Measurements from ENCODE around the gene ARMC8.

ARMC8 gene

GRCh38 chr3:138173769-138174420, 13.2 kb upstream of the ARMC8 start:
- 73 to 74% methylated on average over 12 to 13 of the region's 13 CpGs for WGBS, 2 experiments
- Histone ChIP-seq H3K36me3 (ENCODE audit: control insufficient read depth, insufficient read depth, low read length) (peaks cover 3% of the 10 kb centered on the region), H3K4me3 (ENCODE audit: insufficient read depth, low read depth, low read length) (peak overlapping the region; percentile 85), H3K4me1 (ENCODE audit: control insufficient read depth, insufficient read depth, low read length) (no peaks in the 10 kb centered on the region), H3K27me3 (ENCODE audit: control insufficient read depth, insufficient read depth, low read length, poor library complexity, severe bottlenecking) (no peaks in the 10 kb centered on the region), H3K27ac (ENCODE audit: insufficient read depth, low read depth, low read length, poor library complexity, severe bottlenecking) (peak overlapping the region; percentile 50), H3K9me3 (ENCODE audit: control insufficient read depth, low read length) (no peaks in the 10 kb centered on the region)

- H3K4me1 ChIP-seq (ENCODE audit: control insufficient read depth, insufficient read depth, low read length): no peaks in the 10 kb centered on the region
- peaks cover 3% of the 10 kb centered on the region for H3K36me3 ChIP-seq (ENCODE audit: control insufficient read depth, insufficient read depth, low read length)
- 0 to 1% methylated on average over 37 to 38 of the region's 38 CpGs for WGBS, 2 experiments
- no peaks in the 10 kb centered on the region for H3K9me3 ChIP-seq (ENCODE audit: control insufficient read depth, low read length)
- H3K27me3 ChIP-seq (ENCODE audit: control insufficient read depth, insufficient read depth, low read length, poor library complexity, severe bottlenecking): no peaks in the 10 kb centered on the region
- H3K4me3 ChIP-seq (ENCODE audit: insufficient read depth, low read depth, low read length): peak within 1 kb of the TSS; percentile 85
- peak within 1 kb of the TSS; percentile 50 for H3K27ac ChIP-seq (ENCODE audit: insufficient read depth, low read depth, low read length, poor library complexity, severe bottlenecking)
Observed at GRCh38 chr3:138174421-138175131, 12.5 kb upstream of the ARMC8 start, which contains the start of gene DBR1. DBR1 (minus strand) TSS chr3:138174921; CDS start chr3:138174795, 126 bp downstream.

GRCh38 chr3:138180375-138181029, 6.6 kb upstream of the ARMC8 start:
- Histone ChIP-seq H3K27me3 (ENCODE audit: control insufficient read depth, insufficient read depth, low read length, poor library complexity, severe bottlenecking) (peaks cover 16% of the 10 kb centered on the region), H3K27ac (ENCODE audit: insufficient read depth, low read depth, low read length, poor library complexity, severe bottlenecking) (no peak overlapping the region), H3K36me3 (ENCODE audit: control insufficient read depth, insufficient read depth, low read length) (no peaks in the 10 kb centered on the region), H3K4me3 (ENCODE audit: insufficient read depth, low read depth, low read length) (no peak overlapping the region), H3K4me1 (ENCODE audit: control insufficient read depth, insufficient read depth, low read length) (no peaks in the 10 kb centered on the region), H3K9me3 (ENCODE audit: control insufficient read depth, low read length) (no peaks in the 10 kb centered on the region)
- WGBS, 2 experiments: 17% methylated on average over 1 of the region's 2 CpGs

DNA sequence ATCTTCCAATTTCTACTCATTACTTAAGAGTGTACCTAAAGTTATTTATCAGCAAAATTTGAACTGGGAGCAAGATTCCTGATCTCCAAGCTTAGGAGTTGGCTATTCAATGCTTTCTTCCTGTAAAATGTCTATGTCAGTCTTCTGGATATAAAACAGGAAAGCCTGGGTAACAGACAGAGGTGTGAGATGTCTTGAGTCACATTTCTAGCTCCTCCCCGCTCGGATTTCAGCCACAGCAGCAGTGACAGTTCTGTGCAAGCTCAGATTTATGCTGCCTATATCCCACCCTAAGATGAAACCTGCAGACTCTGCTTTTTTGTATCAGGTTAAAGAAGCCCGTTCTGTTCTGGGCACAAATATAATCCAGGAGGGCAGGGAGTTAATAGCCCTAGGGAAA, 2.1 kb upstream of the ARMC8 start:
- H3K4me1 ChIP-seq (ENCODE audit: control insufficient read depth, insufficient read depth, low read length): peaks cover 6% of the 10 kb centered on the region
- H3K4me3 ChIP-seq (ENCODE audit: insufficient read depth, low read depth, low read length): no peak overlapping the region
- peaks cover 28% of the 10 kb centered on the region for H3K27me3 ChIP-seq (ENCODE audit: control insufficient read depth, insufficient read depth, low read length, poor library complexity, severe bottlenecking)
- WGBS, 2 experiments: 68 to 74% methylated on average over 3 of the region's 3 CpGs
- no peak overlapping the region for H3K27ac ChIP-seq (ENCODE audit: insufficient read depth, low read depth, low read length, poor library complexity, severe bottlenecking)
- H3K9me3 ChIP-seq (ENCODE audit: control insufficient read depth, low read length): no peaks in the 10 kb centered on the region
- H3K36me3 ChIP-seq (ENCODE audit: control insufficient read depth, insufficient read depth, low read length): no peaks in the 10 kb centered on the region

- peaks cover 6% of the 10 kb centered on the region for H3K4me1 ChIP-seq (ENCODE audit: control insufficient read depth, insufficient read depth, low read length)
- no peak overlapping the region for H3K27ac ChIP-seq (ENCODE audit: insufficient read depth, low read depth, low read length, poor library complexity, severe bottlenecking)
- no peak overlapping the region for H3K4me3 ChIP-seq (ENCODE audit: insufficient read depth, low read depth, low read length)
- H3K36me3 ChIP-seq (ENCODE audit: control insufficient read depth, insufficient read depth, low read length): no peaks in the 10 kb centered on the region
- peaks cover 28% of the 10 kb centered on the region for H3K27me3 ChIP-seq (ENCODE audit: control insufficient read depth, insufficient read depth, low read length, poor library complexity, severe bottlenecking)
- H3K9me3 ChIP-seq (ENCODE audit: control insufficient read depth, low read length): no peaks in the 10 kb centered on the region
- 59 to 67% methylated on average over 1 to 2 of the region's 2 CpGs for WGBS, 2 experiments
Observed at GRCh38 chr3:138186221-138186620, 880 bp upstream of the ARMC8 start.

DNA sequence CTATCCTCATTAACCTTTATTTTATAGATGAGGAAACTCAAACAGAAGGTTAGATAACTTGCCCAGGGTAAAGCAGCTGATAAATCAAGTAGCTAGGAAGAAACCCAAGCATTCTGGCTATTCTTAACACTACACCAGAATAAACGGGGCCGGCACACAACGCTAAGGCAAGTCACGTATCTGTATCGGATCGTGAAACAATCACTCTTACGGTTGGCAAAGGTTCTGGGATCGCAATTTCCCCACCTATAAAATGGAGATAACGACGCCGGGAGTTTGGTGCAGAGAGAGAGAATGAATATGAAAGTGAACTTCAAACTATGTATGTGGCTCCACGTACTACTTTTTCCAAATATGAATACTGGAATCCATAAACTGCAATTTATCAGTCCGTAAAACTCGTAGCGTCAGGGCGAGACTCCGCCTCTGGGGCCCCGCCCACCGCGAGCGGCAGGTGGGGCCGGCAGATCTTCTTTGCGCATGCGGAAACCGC, 252 bp upstream of the ARMC8 start:
- Histone ChIP-seq H3K27me3 (ENCODE audit: control insufficient read depth, insufficient read depth, low read length, poor library complexity, severe bottlenecking) (peaks cover 26% of the 10 kb centered on the region), H3K27ac (ENCODE audit: insufficient read depth, low read depth, low read length, poor library complexity, severe bottlenecking) (peak overlapping the region; percentile 85), H3K36me3 (ENCODE audit: control insufficient read depth, insufficient read depth, low read length) (peaks cover 5% of the 10 kb centered on the region), H3K4me1 (ENCODE audit: control insufficient read depth, insufficient read depth, low read length) (peaks cover 6% of the 10 kb centered on the region), H3K9me3 (ENCODE audit: control insufficient read depth, low read length) (no peaks in the 10 kb centered on the region), H3K4me3 (ENCODE audit: insufficient read depth, low read depth, low read length) (peak overlapping the region; percentile 82)
- 0% methylated on average over 21 to 25 of the region's 25 CpGs for WGBS, 2 experiments

GRCh38 chr3:138188013-138188730, 1.1 kb downstream of the ARMC8 start:
- Histone ChIP-seq H3K9me3 (ENCODE audit: control insufficient read depth, low read length) (no peaks in the 10 kb centered on the region), H3K36me3 (ENCODE audit: control insufficient read depth, insufficient read depth, low read length) (peaks cover 7% of the 10 kb centered on the region), H3K4me3 (ENCODE audit: insufficient read depth, low read depth, low read length) (peak overlapping the region; percentile 82), H3K27me3 (ENCODE audit: control insufficient read depth, insufficient read depth, low read length, poor library complexity, severe bottlenecking) (peaks cover 24% of the 10 kb centered on the region), H3K27ac (ENCODE audit: insufficient read depth, low read depth, low read length, poor library complexity, severe bottlenecking) (no peak overlapping the region), H3K4me1 (ENCODE audit: control insufficient read depth, insufficient read depth, low read length) (peaks cover 6% of the 10 kb centered on the region)
- 15 to 18% methylated on average over 17 of the region's 17 CpGs for WGBS, 2 experiments

DNA sequence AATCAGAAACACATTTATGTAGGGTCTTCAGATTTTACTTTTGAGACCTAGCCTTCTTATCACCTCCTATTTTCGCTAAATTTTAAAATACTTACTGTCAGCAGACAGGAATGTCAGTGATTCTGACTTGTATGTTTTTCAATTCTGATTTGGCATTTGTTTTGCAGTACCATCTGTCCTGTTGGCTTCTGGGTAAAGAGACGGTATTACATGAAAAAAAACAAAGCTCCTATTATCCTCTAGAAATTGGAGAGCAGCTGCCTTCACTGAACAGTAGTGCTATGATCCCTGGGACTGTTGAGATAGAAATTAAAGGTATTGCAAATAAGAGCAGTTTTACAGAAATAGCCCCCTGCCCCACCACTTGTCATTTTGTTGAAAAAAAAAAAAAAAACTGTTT, 8.4 kb downstream of the ARMC8 start:
- Histone ChIP-seq H3K27me3 (ENCODE audit: control insufficient read depth, insufficient read depth, low read length, poor library complexity, severe bottlenecking) (no peaks in the 10 kb centered on the region), H3K9me3 (ENCODE audit: control insufficient read depth, low read length) (no peaks in the 10 kb centered on the region), H3K36me3 (ENCODE audit: control insufficient read depth, insufficient read depth, low read length) (peaks cover 7% of the 10 kb centered on the region), H3K4me3 (ENCODE audit: insufficient read depth, low read depth, low read length) (no peak overlapping the region), H3K27ac (ENCODE audit: insufficient read depth, low read depth, low read length, poor library complexity, severe bottlenecking) (no peak overlapping the region), H3K4me1 (ENCODE audit: control insufficient read depth, insufficient read depth, low read length) (no peaks in the 10 kb centered on the region)
- 96 to 100% methylated on average over 2 of the region's 2 CpGs for WGBS, 2 experiments

DNA sequence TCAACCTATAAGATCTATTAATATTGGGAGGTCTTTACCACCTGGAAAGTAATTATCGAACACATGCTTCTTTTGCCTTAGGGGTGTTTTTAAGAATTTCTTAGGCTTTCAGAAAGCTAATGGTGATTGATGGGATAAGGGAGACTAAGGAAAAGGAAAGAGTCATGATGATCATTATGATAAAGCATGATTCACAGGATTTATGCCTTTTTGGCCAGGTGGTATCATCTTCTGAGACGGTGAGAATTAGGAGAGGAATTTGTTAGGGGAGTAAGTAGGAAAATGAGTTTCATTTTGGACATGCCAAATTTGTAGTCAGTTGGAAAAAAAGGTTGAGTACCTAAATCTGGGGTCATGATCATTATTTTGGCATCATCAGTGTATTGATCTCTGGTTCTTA, 8.9 kb downstream of the ARMC8 start:
- Histone ChIP-seq H3K36me3 (ENCODE audit: control insufficient read depth, insufficient read depth, low read length) (peaks cover 7% of the 10 kb centered on the region), H3K4me1 (ENCODE audit: control insufficient read depth, insufficient read depth, low read length) (no peaks in the 10 kb centered on the region), H3K9me3 (ENCODE audit: control insufficient read depth, low read length) (no peaks in the 10 kb centered on the region), H3K27me3 (ENCODE audit: control insufficient read depth, insufficient read depth, low read length, poor library complexity, severe bottlenecking) (no peaks in the 10 kb centered on the region), H3K4me3 (ENCODE audit: insufficient read depth, low read depth, low read length) (no peak overlapping the region), H3K27ac (ENCODE audit: insufficient read depth, low read depth, low read length, poor library complexity, severe bottlenecking) (no peak overlapping the region)
- 97 to 98% methylated on average over 2 of the region's 2 CpGs for WGBS, 2 experiments
